ENCODE results near the gene TEP1. TPM values are rescaled to one million over a fixed set of nuclear protein-coding genes. Genes with fewer than 3 reads are reported as not detected.

TEP1 gene
- total and polyA plus RNA-seq, 2 of the 13 experiments (the other 11 are each of a cell fraction or from before 2014, with no cell fraction given), result 11.0 to 12.8 TPM

DNA sequence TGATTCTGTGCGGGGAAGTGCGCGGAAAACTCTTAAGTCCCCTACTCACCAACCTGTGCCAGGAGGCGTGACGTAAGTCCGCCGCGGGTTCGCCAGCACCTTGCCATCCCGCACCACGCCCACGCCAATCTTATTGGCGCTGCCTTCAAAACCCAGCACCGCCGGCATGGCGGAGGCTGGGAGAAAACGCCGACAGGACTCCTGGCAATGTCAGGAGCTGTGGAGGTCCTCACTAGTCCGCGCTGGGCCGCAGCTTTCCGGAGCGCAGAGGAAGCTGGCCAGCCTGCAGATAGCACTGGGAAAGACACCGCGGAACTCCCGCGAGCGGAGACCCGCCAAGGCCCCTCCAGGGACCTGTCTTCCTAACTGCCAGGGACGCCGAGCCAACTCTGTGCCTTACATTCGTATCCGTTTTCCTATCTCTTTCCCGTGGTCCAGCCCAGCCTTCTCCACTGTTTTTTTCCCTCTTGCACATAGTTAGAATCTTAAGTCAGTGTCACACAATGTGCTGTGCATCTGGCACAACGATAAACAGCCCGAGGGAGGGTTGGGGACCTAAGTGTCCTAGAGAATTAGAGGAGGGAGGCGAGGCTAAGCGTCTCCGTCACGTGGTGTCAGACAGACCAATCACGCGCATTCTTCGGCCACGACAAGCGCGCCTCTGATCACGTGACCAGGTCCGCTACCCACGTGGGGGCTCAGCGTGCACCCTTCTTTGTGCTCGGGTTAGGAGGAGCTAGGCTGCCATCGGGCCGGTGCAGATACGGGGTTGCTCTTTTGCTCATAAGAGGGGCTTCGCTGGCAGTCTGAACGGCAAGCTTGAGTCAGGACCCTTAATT lies 41.4 kb upstream of the TEP1 start, which contains the start of the genes APEX1 and OSGEP (continued):
- TF ChIP-seq, protein P1, sequence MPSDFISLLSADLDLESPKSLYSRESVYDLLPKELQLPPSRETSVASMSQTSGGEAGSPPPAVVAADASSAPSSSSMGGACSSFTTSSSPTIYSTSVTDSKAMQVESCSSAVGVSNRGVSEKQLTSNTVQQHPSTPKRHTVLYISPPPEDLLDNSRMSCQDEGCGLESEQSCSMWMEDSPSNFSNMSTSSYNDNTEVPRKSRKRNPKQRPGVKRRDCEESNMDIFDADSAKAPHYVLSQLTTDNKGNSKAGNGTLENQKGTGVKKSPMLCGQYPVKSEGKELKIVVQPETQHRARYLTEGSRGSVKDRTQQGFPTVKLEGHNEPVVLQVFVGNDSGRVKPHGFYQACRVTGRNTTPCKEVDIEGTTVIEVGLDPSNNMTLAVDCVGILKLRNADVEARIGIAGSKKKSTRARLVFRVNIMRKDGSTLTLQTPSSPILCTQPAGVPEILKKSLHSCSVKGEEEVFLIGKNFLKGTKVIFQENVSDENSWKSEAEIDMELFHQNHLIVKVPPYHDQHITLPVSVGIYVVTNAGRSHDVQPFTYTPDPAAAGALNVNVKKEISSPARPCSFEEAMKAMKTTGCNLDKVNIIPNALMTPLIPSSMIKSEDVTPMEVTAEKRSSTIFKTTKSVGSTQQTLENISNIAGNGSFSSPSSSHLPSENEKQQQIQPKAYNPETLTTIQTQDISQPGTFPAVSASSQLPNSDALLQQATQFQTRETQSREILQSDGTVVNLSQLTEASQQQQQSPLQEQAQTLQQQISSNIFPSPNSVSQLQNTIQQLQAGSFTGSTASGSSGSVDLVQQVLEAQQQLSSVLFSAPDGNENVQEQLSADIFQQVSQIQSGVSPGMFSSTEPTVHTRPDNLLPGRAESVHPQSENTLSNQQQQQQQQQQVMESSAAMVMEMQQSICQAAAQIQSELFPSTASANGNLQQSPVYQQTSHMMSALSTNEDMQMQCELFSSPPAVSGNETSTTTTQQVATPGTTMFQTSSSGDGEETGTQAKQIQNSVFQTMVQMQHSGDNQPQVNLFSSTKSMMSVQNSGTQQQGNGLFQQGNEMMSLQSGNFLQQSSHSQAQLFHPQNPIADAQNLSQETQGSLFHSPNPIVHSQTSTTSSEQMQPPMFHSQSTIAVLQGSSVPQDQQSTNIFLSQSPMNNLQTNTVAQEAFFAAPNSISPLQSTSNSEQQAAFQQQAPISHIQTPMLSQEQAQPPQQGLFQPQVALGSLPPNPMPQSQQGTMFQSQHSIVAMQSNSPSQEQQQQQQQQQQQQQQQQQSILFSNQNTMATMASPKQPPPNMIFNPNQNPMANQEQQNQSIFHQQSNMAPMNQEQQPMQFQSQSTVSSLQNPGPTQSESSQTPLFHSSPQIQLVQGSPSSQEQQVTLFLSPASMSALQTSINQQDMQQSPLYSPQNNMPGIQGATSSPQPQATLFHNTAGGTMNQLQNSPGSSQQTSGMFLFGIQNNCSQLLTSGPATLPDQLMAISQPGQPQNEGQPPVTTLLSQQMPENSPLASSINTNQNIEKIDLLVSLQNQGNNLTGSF (CRISPR knock-in tag; IDR thresholded peaks at IDR 0.05), result no peak; the same call in 1 of the 2 replicates
- TF ChIP-seq LBX2 (CRISPR knock-in tag; IDR thresholded peaks at IDR 0.05; ENCODE audit: borderline replicate concordance) (peak; percentile 94; the same call in 1 of the 2 replicates), FOXP4 (CRISPR knock-in tag; IDR thresholded peaks at IDR 0.05) (peak; percentile 57), SOX5 (CRISPR knock-in tag; IDR thresholded peaks at IDR 0.05; ENCODE audit: borderline replicate concordance) (0 out of 2 replicates have a peak, but pooled peaks have one; percentile 41), DPF2 (CRISPR knock-in tag; IDR thresholded peaks at IDR 0.05; ENCODE audit: borderline replicate concordance, low read depth) (no peak), ZSCAN5A (CRISPR knock-in tag; IDR thresholded peaks at IDR 0.05; ENCODE audit: borderline replicate concordance) (peak; percentile 41; the same call in 1 of the 2 replicates), ZNF841 (CRISPR knock-in tag; IDR thresholded peaks at IDR 0.05; ENCODE audit: borderline replicate concordance) (no peak), GATAD1 (CRISPR knock-in tag; IDR thresholded peaks at IDR 0.05) (peak; percentile 97), ZNF776 (CRISPR knock-in tag; IDR thresholded peaks at IDR 0.05) (peak; percentile 81), HDAC2 (CRISPR knock-in tag; IDR thresholded peaks at IDR 0.05) (peak; percentile 49; the same call in 1 of the 2 replicates), CREM (IDR thresholded peaks at IDR 0.05) (peak; percentile 86), CREM (CRISPR knock-in tag; IDR thresholded peaks at IDR 0.05) (no peak), IRF2 (CRISPR knock-in tag; IDR thresholded peaks at IDR 0.05) (peak; percentile 44; the same call in 1 of the 2 replicates), SP5 (CRISPR knock-in tag; IDR thresholded peaks at IDR 0.05; ENCODE audit: borderline replicate concordance, low read depth) (peak; percentile 10; the same call in 1 of the 2 replicates)
- TF ChIP-seq, protein P2, sequence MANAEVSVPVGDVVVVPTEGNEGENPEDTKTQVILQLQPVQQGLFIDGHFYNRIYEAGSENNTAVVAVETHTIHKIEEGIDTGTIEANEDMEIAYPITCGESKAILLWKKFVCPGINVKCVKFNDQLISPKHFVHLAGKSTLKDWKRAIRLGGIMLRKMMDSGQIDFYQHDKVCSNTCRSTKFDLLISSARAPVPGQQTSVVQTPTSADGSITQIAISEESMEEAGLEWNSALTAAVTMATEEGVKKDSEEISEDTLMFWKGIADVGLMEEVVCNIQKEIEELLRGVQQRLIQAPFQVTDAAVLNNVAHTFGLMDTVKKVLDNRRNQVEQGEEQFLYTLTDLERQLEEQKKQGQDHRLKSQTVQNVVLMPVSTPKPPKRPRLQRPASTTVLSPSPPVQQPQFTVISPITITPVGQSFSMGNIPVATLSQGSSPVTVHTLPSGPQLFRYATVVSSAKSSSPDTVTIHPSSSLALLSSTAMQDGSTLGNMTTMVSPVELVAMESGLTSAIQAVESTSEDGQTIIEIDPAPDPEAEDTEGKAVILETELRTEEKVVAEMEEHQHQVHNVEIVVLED (CRISPR knock-in tag; IDR thresholded peaks at IDR 0.05; ENCODE audit: borderline replicate concordance), result peak; percentile 91
- TF ChIP-seq, protein P3, sequence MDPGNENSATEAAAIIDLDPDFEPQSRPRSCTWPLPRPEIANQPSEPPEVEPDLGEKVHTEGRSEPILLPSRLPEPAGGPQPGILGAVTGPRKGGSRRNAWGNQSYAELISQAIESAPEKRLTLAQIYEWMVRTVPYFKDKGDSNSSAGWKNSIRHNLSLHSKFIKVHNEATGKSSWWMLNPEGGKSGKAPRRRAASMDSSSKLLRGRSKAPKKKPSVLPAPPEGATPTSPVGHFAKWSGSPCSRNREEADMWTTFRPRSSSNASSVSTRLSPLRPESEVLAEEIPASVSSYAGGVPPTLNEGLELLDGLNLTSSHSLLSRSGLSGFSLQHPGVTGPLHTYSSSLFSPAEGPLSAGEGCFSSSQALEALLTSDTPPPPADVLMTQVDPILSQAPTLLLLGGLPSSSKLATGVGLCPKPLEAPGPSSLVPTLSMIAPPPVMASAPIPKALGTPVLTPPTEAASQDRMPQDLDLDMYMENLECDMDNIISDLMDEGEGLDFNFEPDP (CRISPR knock-in tag; conservative IDR thresholded peaks at IDR 0.05), result no peak
